Measurements from ENCODE around the gene FNDC3A.

FNDC3A gene

GRCh38 chr13:49220036-49220855 is 244.5 kb downstream of the FNDC3A start, which contains the start of gene MLNR:
Gene MLNR (plus strand): TSS chr13:49220338. CDS start chr13:49220338, 0 bp downstream.
- peak; percentile 36 for DNase-seq (ENCODE audit: low spot score)

- DNase-seq (ENCODE audit: low spot score): no peak
Observed at GRCh38 chr13:49220856-49221589, 245.3 kb downstream of the FNDC3A start.

- no peak for DNase-seq (ENCODE audit: low spot score)
Observed at GRCh38 chr13:49221590-49221965, 245.9 kb downstream of the FNDC3A start.

GRCh38 chr13:49225223-49226042 is 249.7 kb downstream of the FNDC3A start:
- no peak for DNase-seq (ENCODE audit: low spot score)

- no peak for DNase-seq (ENCODE audit: low spot score)
Observed at GRCh38 chr13:49226613-49227012, 250.9 kb downstream of the FNDC3A start.

- DNase-seq (ENCODE audit: low spot score): no peak
Observed at GRCh38 chr13:49234741-49235140, 259.0 kb downstream of the FNDC3A start.

- DNase-seq (ENCODE audit: low spot score): no peak
Observed at GRCh38 chr13:49235856-49236431, 260.2 kb downstream of the FNDC3A start.

GRCh38 chr13:49238621-49239020 is 262.9 kb downstream of the FNDC3A start:
- no peak for DNase-seq (ENCODE audit: low spot score)

GRCh38 chr13:49240017-49240416 is 264.3 kb downstream of the FNDC3A start:
- peak; percentile 45 for DNase-seq (ENCODE audit: low spot score)

GRCh38 chr13:49241296-49241695 is 265.6 kb downstream of the FNDC3A start:
- no peak for DNase-seq (ENCODE audit: low spot score)

GRCh38 chr13:49245101-49245500 is 269.4 kb downstream of the FNDC3A start:
- DNase-seq (ENCODE audit: low spot score): no peak

GRCh38 chr13:49246850-49247642 is 271.3 kb downstream of the FNDC3A start:
- DNase-seq (ENCODE audit: low spot score): no peak

GRCh38 chr13:49247643-49248621 is 272.2 kb downstream of the FNDC3A start, which contains the start of gene CDADC1:
Gene CDADC1 (plus strand): TSS chr13:49247925. CDS start chr13:49248038, 113 bp downstream.
- DNase-seq (ENCODE audit: low spot score): peak; percentile 97

GRCh38 chr13:49248622-49249002 is 272.9 kb downstream of the FNDC3A start:
- DNase-seq (ENCODE audit: low spot score): peak; percentile 10

- DNase-seq (ENCODE audit: low spot score): no peak
Observed at GRCh38 chr13:49251326-49251725, 275.6 kb downstream of the FNDC3A start.

GRCh38 chr13:49253310-49253709 is 277.6 kb downstream of the FNDC3A start:
- no peak for DNase-seq (ENCODE audit: low spot score)

GRCh38 chr13:49254007-49254406 is 278.3 kb downstream of the FNDC3A start:
- no peak for DNase-seq (ENCODE audit: low spot score)

GRCh38 chr13:49256841-49257240 is 281.1 kb downstream of the FNDC3A start:
- DNase-seq (ENCODE audit: low spot score): no peak

- no peak for DNase-seq (ENCODE audit: low spot score)
Observed at GRCh38 chr13:49258089-49258796, 282.5 kb downstream of the FNDC3A start.
